ENCODE measurements around the gene TTLL12.

- no peak for TF ChIP-seq CTCF (IDR thresholded peaks at IDR 0.05; ENCODE audit: insufficient read depth, low read length, poor library complexity, severe bottlenecking)
- TF ChIP-seq EZH2phosphoT487 (conservative IDR thresholded peaks at IDR 0.05; ENCODE audit: low read length) = no peak
These were observed 50.1 kb downstream of the TTLL12 start for GRCh38 chr22:43136801-43137200.

All from SU-DHL-6 (cell line).